H1 (cell line): ENCODE data around the gene ERVFRD-1. TPM values are rescaled to one million over a fixed set of nuclear protein-coding genes. Genes with fewer than 3 reads are reported as not detected.

Source experiments
- CTCF ChIA-PET: fragments of 300-600 bp; sonication (Branson Sonifier 250); formaldehyde crosslinking; loops from one replicate; lab custom pipeline; 2021; ENCODE audit not compliant: partially characterized antibody; lab: Charles Lee
- POLR2A ChIA-PET: fragments of 300-600 bp; sonication (Branson Sonifier 250); formaldehyde crosslinking; loops from one replicate; lab custom pipeline; 2021; ENCODE audit warnings: inconsistent platforms; ENCODE audit not compliant: partially characterized antibody; lab: Charles Lee
- DNase-seq, 2 experiments: peaks; one replicate each; pipeline versions ENCODE4 v3.0.0 to v3.0.0-alpha.2; 2010 to 2022; ENCODE audit warnings: low spot score in 2 of 2, low read depth in 1 of 2, mixed read lengths in 1 of 2
- FAIRE-seq: peaks from 2 replicates; lab custom pipeline; 2011; peaks lifted over from hg19 to GRCh38; lab: Jason Lieb, UNC
- H2AFZ ChIP-seq: 2 replicates; pipeline ENCODE4 v1.8.1; 2012; ENCODE audit warnings: low read length, inconsistent platforms
- H2AK5ac ChIP-seq: 2 replicates; pipeline ENCODE4 v1.6.1; 2013; ENCODE audit warnings: low read depth, low read length
- H2BK120ac ChIP-seq: replicated peaks from 2 replicates; pipeline ENCODE3; 2013; ENCODE audit warnings: low read depth, low read length, inconsistent platforms
- H2BK12ac ChIP-seq: 2 replicates; pipeline ENCODE4 v1.6.1; 2013; ENCODE audit warnings: low read depth, low read length
- H2BK15ac ChIP-seq: 2 replicates; pipeline ENCODE4 v1.6.1; 2013; ENCODE audit warnings: low read length
- H2BK20ac ChIP-seq: 2 replicates; pipeline ENCODE4 v1.6.1; 2013; ENCODE audit warnings: low read length
- H2BK5ac ChIP-seq: 2 replicates; pipeline ENCODE4 v1.6.1; 2013; ENCODE audit warnings: low read depth, low read length
- H3K14ac ChIP-seq: 2 replicates; pipeline ENCODE4 v1.6.1; 2013; ENCODE audit warnings: inconsistent platforms; ENCODE audit not compliant: insufficient read length
- H3K18ac ChIP-seq: 2 replicates; pipeline ENCODE4 v1.6.1; 2013; ENCODE audit warnings: low read length; ENCODE audit errors: extremely low read depth
- H3K23ac ChIP-seq: 2 replicates; pipeline ENCODE4 v1.6.1; 2013; ENCODE audit warnings: inconsistent platforms; ENCODE audit not compliant: insufficient read length
- H3K23me2 ChIP-seq: 2 replicates; pipeline ENCODE4 v1.6.1; 2013; ENCODE audit warnings: low read depth, low read length
- H3K27ac ChIP-seq: 2 replicates; pipeline ENCODE4 v1.6.1; 2011; ENCODE audit warnings: low read depth, low read length, inconsistent platforms
- H3K27me3 ChIP-seq, 4 experiments: replicated peaks in 1 of 4; 1 replicate in 1 of 4; 2 replicates in 3 of 4; pipeline versions ENCODE4 v1.6.1 to v1.8.1; 2011 to 2013; ENCODE audit warnings: low read length in 3 of 4, mild to moderate bottlenecking in 3 of 4, inconsistent platforms in 2 of 4, mixed read lengths in 2 of 4, moderate library complexity in 1 of 4; ENCODE audit not compliant: control insufficient read depth in 3 of 4, insufficient read depth in 3 of 4; ENCODE audit errors: extremely low read depth in 1 of 4
- H3K36me3 ChIP-seq, 4 experiments: 2 replicates each; pipeline versions ENCODE4 v1.6.1 to v1.8.1; 2011 to 2013; ENCODE audit warnings: mild to moderate bottlenecking in 4 of 4, low read length in 3 of 4, moderate library complexity in 2 of 4, control low read depth in 1 of 4, inconsistent platforms in 1 of 4; ENCODE audit not compliant: insufficient read depth in 4 of 4, control insufficient read depth in 2 of 4
- H3K4ac ChIP-seq: replicated peaks from 2 replicates; pipeline ENCODE3; 2013; ENCODE audit warnings: low read length, low read depth, mixed read lengths, inconsistent platforms; ENCODE audit not compliant: insufficient read length
- H3K4me1 ChIP-seq, 4 experiments: replicated peaks in 1 of 4; 1 replicate in 1 of 4; 2 replicates in 3 of 4; pipeline versions ENCODE4 v1.6.1 to v1.8.1; 2011 to 2013; ENCODE audit warnings: low read length in 3 of 4, inconsistent platforms in 2 of 4, mixed read lengths in 1 of 4; ENCODE audit not compliant: insufficient read depth in 4 of 4, control insufficient read depth in 3 of 4
- H3K4me2 ChIP-seq, 2 experiments: 2 replicates each; pipeline versions ENCODE4 v1.6.1 to v1.8.1; 2011 to 2013; ENCODE audit warnings: low read depth in 2 of 2, low read length in 2 of 2, control low read depth in 1 of 2, inconsistent platforms in 1 of 2, mild to moderate bottlenecking in 1 of 2; ENCODE audit not compliant: insufficient read depth in 1 of 2
- H3K4me3 ChIP-seq, 4 experiments: fragments of 200-600, 300-600 bp in 1 of 4; sonication (generic), shearing (Covaris generic), sonication (Bioruptor Twin) in 1 of 4; 2 replicates each; pipeline versions ENCODE4 v1.5.1 to v1.8.1; 2011 to 2016; ENCODE audit warnings: low read length in 4 of 4, low read depth in 3 of 4, control low read depth in 2 of 4, inconsistent platforms in 2 of 4, mild to moderate bottlenecking in 2 of 4, mixed read lengths in 1 of 4, moderate library complexity in 1 of 4; ENCODE audit not compliant: insufficient read depth in 2 of 4; ENCODE audit errors: extremely low read depth in 1 of 4
- H3K56ac ChIP-seq: replicated peaks from 2 replicates; pipeline ENCODE3; 2013; ENCODE audit warnings: low read depth, mild to moderate bottlenecking, mixed read lengths, low read length, inconsistent platforms; ENCODE audit not compliant: insufficient read length
- H3K79me1 ChIP-seq: 2 replicates; pipeline ENCODE4 v1.6.1; 2013; ENCODE audit warnings: low read depth, low read length, control low read depth
- H3K79me2 ChIP-seq, 2 experiments: 2 replicates each; pipeline versions ENCODE4 v1.6.1 to v1.8.1; 2012 to 2013; ENCODE audit warnings: low read length in 2 of 2, mild to moderate bottlenecking in 2 of 2, inconsistent platforms in 1 of 2; ENCODE audit not compliant: insufficient read depth in 2 of 2, control insufficient read depth in 1 of 2
- H3K9ac ChIP-seq, 4 experiments: replicated peaks in 1 of 4; 1 replicate in 1 of 4; 2 replicates in 3 of 4; pipeline versions ENCODE4 v1.6.1 to v1.8.1; 2011 to 2013; ENCODE audit warnings: low read depth in 3 of 4, low read length in 3 of 4, control low read depth in 2 of 4, mild to moderate bottlenecking in 2 of 4, moderate library complexity in 2 of 4, inconsistent platforms in 1 of 4; ENCODE audit errors: extremely low read depth in 1 of 4
- H3K9me3 ChIP-seq, 2 experiments: 2 replicates each; pipeline versions ENCODE4 v1.6.1 to v1.8.1; 2012 to 2013; ENCODE audit warnings: mild to moderate bottlenecking in 2 of 2, moderate library complexity in 2 of 2, control low read depth in 1 of 2, inconsistent platforms in 1 of 2, low read depth in 1 of 2, low read length in 1 of 2, mixed read lengths in 1 of 2; ENCODE audit not compliant: insufficient read depth in 2 of 2
- H4K20me1 ChIP-seq, 2 experiments: replicated peaks in 1 of 2; 2 replicates each; pipeline versions ENCODE3 to v1.8.1; 2011 to 2013; ENCODE audit warnings: inconsistent platforms in 2 of 2, low read length in 2 of 2, mild to moderate bottlenecking in 1 of 2; ENCODE audit not compliant: insufficient read depth in 2 of 2, control insufficient read depth in 1 of 2
- H4K5ac ChIP-seq: 2 replicates; pipeline ENCODE4 v1.6.1; 2013; ENCODE audit warnings: low read length, low read depth, mixed read lengths, inconsistent platforms; ENCODE audit not compliant: insufficient read length
- H4K8ac ChIP-seq: 2 replicates; pipeline ENCODE4 v1.8.0; 2013; ENCODE audit warnings: mild to moderate bottlenecking, moderate library complexity, low read length, inconsistent platforms; ENCODE audit not compliant: insufficient read depth; ENCODE audit errors: extremely low read depth
- H4K91ac ChIP-seq: replicated peaks from 2 replicates; pipeline ENCODE3; 2013; ENCODE audit warnings: low read length, mixed read lengths, inconsistent platforms; ENCODE audit not compliant: insufficient read length
- BCL11A ChIP-seq, 2 experiments: IDR thresholded peaks; one replicate each; pipeline ENCODE4 v1.6.1; 2011; ENCODE audit warnings: low read depth in 2 of 2, low read length in 2 of 2, mild to moderate bottlenecking in 2 of 2
- EGR1 ChIP-seq: IDR thresholded peaks from 2 replicates; pipeline ENCODE4 v1.6.1; 2011; ENCODE audit warnings: low read depth, low read length, borderline replicate concordance
- EP300 ChIP-seq, 2 experiments: IDR thresholded peaks; 1 replicate in 1 of 2; 2 replicates in 1 of 2; pipeline ENCODE4 v1.6.1; 2011 to 2012; ENCODE audit warnings: low read depth in 2 of 2, low read length in 2 of 2, mild to moderate bottlenecking in 2 of 2, borderline replicate concordance in 1 of 2, inconsistent platforms in 1 of 2, moderate library complexity in 1 of 2
- GABPA ChIP-seq: IDR thresholded peaks from 2 replicates; pipeline ENCODE4 v1.6.1; 2011; ENCODE audit warnings: mild to moderate bottlenecking, low read length, moderate library complexity, borderline replicate concordance; ENCODE audit not compliant: insufficient read depth
- HDAC2 ChIP-seq, 2 experiments: fragments of 300-600 bp in 1 of 2; sonication (generic) in 1 of 2; IDR thresholded peaks; 2 replicates each; pipeline ENCODE4 v1.6.1; 2011 to 2012; ENCODE audit warnings: low read depth in 2 of 2, low read length in 2 of 2, mild to moderate bottlenecking in 2 of 2, moderate library complexity in 2 of 2, borderline replicate concordance in 1 of 2, inconsistent platforms in 1 of 2
- MAFK ChIP-seq: IDR thresholded peaks from 2 replicates; pipeline ENCODE4 v1.6.1; 2012; ENCODE audit warnings: low read depth, mild to moderate bottlenecking, improper control_type of control experiment, low read length
- NRF1 ChIP-seq: IDR thresholded peaks from 2 replicates; pipeline ENCODE4 v1.6.1; 2011; ENCODE audit warnings: mild to moderate bottlenecking, low read depth, low read length, improper control_type of control experiment
- WGBS, 2 experiments: shearing (Covaris generic) in 1 of 2; methylation state at CpG; one replicate each; pipeline versions ENCODE4 v1.1.6 to v1.1.7; 2013 to 2015; ENCODE audit warnings: low lambda C conversion rate in 2 of 2, mixed read lengths in 2 of 2, inconsistent platforms in 1 of 2, low coverage in 1 of 2, missing lambda C conversion rate in 1 of 2; ENCODE audit not compliant: insufficient replicate concordance in 2 of 2, insufficient coverage in 1 of 2, insufficient read length in 1 of 2; ENCODE audit errors: extremely low coverage in 1 of 2, missing lambda C conversion rate in 1 of 2; 5-methylcytosine and 5-hydroxymethylcytosine counted together
- polyA plus RNA-seq, 7 experiments: library from polyadenylated mRNA; depleted of rRNA in 3 of 7; stranded (reverse) in 5 of 7; unstranded in 2 of 7; fragments of >200 nt in 5 of 7; fragments of 200-250 nt in 2 of 7; gene quantifications; 1 replicate in 5 of 7; 2 replicates in 1 of 7; 4 replicates in 1 of 7; pipeline versions ENCODE4 v1.2.1 to v1.2.3, GENCODE V29; 2011 to 2013; ENCODE audit warnings: missing spikeins in 2 of 7, mixed read lengths in 2 of 7
- total RNA-seq: library from RNA; stranded (reverse); fragmentation: NEBNext Ultra II Directional; extraction: Animal tissue kit (Norgen Biotek cat#: 25700); gene quantifications from 2 replicates; pipeline ENCODE4 v1.2.1, GENCODE V29; 2021

The ERVFRD-1 gene
- total and polyA plus RNA-seq, 2 of the 8 experiments (the other 6 are each of a cell fraction or from before 2014, with no cell fraction given), result not detected

DNA sequence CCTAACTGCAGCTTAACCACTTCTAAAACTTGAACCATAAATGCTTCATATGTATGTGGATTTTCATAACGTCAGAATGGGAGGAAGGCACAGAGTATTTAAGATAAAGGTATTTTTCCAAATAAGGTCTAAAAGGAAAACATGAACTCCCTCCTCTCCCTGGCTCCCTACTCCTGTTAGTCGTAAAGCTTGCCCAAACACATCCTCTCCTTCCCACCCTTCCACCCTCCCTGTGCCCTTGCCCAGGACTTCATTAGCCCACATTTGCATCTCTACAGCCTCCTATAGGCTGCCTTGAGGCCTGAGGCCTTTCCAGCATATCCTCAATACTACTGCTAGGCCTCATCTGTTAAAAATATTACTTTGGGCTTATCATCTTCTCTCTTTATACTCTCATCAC, 35.0 kb downstream of the ERVFRD-1 start:
- H4K91ac ChIP-seq, result peak overlapping the region; percentile 83
- H4K20me1 ChIP-seq, result no peaks in the 10 kb centered on the region
- CTCF ChIA-PET, result interaction anchor here (0.8 to 1.4 kb wide), 3 partner anchors 9 to 598 kb away, joined by 3 to 4 read pairs (median 4); no protein-coding TSS in a partner anchor
- peak overlapping the region; percentile 45 for H2AFZ ChIP-seq
- H3K23ac ChIP-seq, result no peak overlapping the region
- TF ChIP-seq EGR1 (no peak), GABPA (no peak), HDAC2 (IDR thresholded peaks at IDR 0.05; ENCODE audit: borderline replicate concordance in 1 of 2, low read depth in 2 of 2, low read length in 2 of 2) (no peak), MAFK (no peak), NRF1 (no peak), EP300 (IDR thresholded peaks at IDR 0.05; ENCODE audit: borderline replicate concordance in 1 of 2, low read depth in 2 of 2, low read length in 2 of 2) (no peak), BCL11A (IDR thresholded peaks at IDR 0.05; ENCODE audit: low read depth in 2 of 2, low read length in 2 of 2) (no peak)
- no peaks in the 10 kb centered on the region for H3K36me3 ChIP-seq
- no peak overlapping the region for H4K5ac ChIP-seq
- POLR2A ChIA-PET, result no interaction called here
- no peak overlapping the region for H3K9ac ChIP-seq
- H2BK120ac ChIP-seq, result peak overlapping the region; percentile 28
- H3K4ac ChIP-seq, result no peak overlapping the region
- H4K8ac ChIP-seq, result no peak overlapping the region
- no peak overlapping the region for H3K56ac ChIP-seq
- H3K4me1 ChIP-seq, result peaks cover 0 to 9% (median 5%) of the 10 kb centered on the region in 4 experiments; a peak in 3 of 7 replicates
- H2AK5ac ChIP-seq, result no peak overlapping the region
- FAIRE-seq (peak; percentile 71), DNase-seq (no peak)
- no peak overlapping the region for H2BK20ac ChIP-seq
- no peak overlapping the region for H2BK12ac ChIP-seq
- H3K9me3 ChIP-seq, result no peaks in the 10 kb centered on the region
- no peaks in the 10 kb centered on the region for H3K79me2 ChIP-seq
- H3K14ac ChIP-seq, result no peak overlapping the region
- no peaks in the 10 kb centered on the region; the same call in 1 of the 2 replicates for H3K23me2 ChIP-seq
- no peaks in the 10 kb centered on the region for H3K27me3 ChIP-seq
- H2BK5ac ChIP-seq, result peak overlapping the region; percentile 42; the same call in 1 of the 2 replicates
- H3K4me2 ChIP-seq, result no peak overlapping the region
- H3K4me3 ChIP-seq, result no peak overlapping the region
- WGBS, 2 experiments, result 45% methylated on average over 2 of the region's 2 CpGs; no CpG with 5 or more reads in 1 of the 2 experiments
- no peak overlapping the region for H2BK15ac ChIP-seq
- no peaks in the 10 kb centered on the region for H3K79me1 ChIP-seq
- H3K27ac ChIP-seq, result no peak overlapping the region
- peak overlapping the region; percentile 20; the same call in 1 of the 2 replicates for H3K18ac ChIP-seq
